Upper lobe of right lung (tissue), 1 donor: ENCODE data around the gene SNED1. TPM values are rescaled to one million over a fixed set of nuclear protein-coding genes. Genes with fewer than 3 reads are reported as not detected.

Source experiments
- ATAC-seq: fragments of 200-7000 bp; cut with Tn5 transposase; one replicate; pipeline ENCODE4 v1.9.1; 2020; ENCODE audit warnings: mild to moderate bottlenecking, moderate library complexity
- DNase-seq: peaks from one replicate; pipeline ENCODE4 v3.0.0-alpha.2; 2020
- H3K27ac ChIP-seq: fragments of 200-600 bp; one replicate; pipeline ENCODE4 v1.8.0; 2022
- H3K27me3 ChIP-seq: fragments of 200-600 bp; one replicate; pipeline ENCODE4 v1.8.0; 2022; ENCODE audit warnings: mild to moderate bottlenecking
- H3K36me3 ChIP-seq: fragments of 200-600 bp; one replicate; pipeline ENCODE4 v1.8.0; 2022
- H3K4me1 ChIP-seq: fragments of 200-600 bp; one replicate; pipeline ENCODE4 v1.8.0; 2022
- H3K4me3 ChIP-seq: fragments of 200-600 bp; one replicate; pipeline ENCODE4 v1.8.0; 2022; ENCODE audit warnings: mild to moderate bottlenecking
- H3K9me3 ChIP-seq: fragments of 200-600 bp; one replicate; pipeline ENCODE4 v1.8.0; 2022
- intact Hi-C: fragments of 100-400 bp; cut with DNase I; formaldehyde crosslinking; loops from one replicate; pipeline ENCODE4 v1.11.0; 2022
- total RNA-seq: library from RNA; stranded (reverse); fragmentation: NEBNext Ultra II Directional; extraction: Animal tissue kit (Norgen Biotek cat#: 25700); gene quantifications from one replicate; pipeline ENCODE4 v1.2.1, GENCODE V29; 2021
- TF ChIP-seq, protein P1 (sequence below): fragments of 200-600 bp; IDR thresholded peaks from one replicate; pipeline ENCODE4 v1.8.0; 2022; ENCODE audit warnings: antibody characterized with exemption
- donor health status: DM: no; HTN: yes; CAD: no; lungs with severe emphysema.

SNED1 gene
- total RNA-seq, 1 donor from 2014 or later: 38.4 TPM

DNA sequence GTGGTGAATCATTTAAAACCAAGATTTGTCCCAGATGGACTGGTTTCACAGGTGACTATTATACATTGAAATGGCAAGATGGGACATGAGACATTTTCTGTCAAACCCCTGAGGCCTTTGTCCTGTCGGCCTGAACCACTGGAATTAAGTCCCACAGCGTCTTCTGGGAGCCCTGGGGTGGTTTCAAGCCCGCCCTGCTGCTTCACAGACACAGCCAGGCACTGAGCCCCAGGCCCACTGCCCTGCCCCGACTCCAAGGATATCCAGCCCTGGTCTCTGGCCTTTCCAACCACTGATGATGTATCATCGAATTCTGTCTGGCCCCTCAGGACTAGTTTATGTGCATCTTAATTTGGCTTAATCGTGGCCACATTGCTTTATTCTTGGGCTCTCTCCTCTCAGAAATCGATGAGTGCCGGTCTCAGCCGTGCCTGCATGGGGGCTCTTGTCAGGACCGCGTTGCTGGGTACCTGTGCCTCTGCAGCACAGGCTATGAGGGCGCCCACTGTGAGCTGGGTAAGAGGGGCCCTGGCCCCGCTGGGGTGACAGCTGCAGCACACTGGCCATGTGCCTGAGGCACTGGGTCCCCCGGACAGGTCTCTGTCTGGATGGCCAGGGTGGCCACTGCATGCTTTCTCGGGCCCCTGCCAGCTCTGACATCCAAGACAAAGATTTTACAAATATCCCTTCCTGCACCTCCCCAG, 64.1 kb downstream of the SNED1 start:
- intact Hi-C loops: no loop called here
- Histone ChIP-seq H3K4me1 (peaks cover 8% of the 10 kb centered on the region), H3K27me3 (no peaks in the 10 kb centered on the region), H3K4me3 (no peak overlapping the region), H3K27ac (no peak overlapping the region), H3K36me3 (peaks cover 4% of the 10 kb centered on the region), H3K9me3 (no peaks in the 10 kb centered on the region)
- TF ChIP-seq, protein P1, sequence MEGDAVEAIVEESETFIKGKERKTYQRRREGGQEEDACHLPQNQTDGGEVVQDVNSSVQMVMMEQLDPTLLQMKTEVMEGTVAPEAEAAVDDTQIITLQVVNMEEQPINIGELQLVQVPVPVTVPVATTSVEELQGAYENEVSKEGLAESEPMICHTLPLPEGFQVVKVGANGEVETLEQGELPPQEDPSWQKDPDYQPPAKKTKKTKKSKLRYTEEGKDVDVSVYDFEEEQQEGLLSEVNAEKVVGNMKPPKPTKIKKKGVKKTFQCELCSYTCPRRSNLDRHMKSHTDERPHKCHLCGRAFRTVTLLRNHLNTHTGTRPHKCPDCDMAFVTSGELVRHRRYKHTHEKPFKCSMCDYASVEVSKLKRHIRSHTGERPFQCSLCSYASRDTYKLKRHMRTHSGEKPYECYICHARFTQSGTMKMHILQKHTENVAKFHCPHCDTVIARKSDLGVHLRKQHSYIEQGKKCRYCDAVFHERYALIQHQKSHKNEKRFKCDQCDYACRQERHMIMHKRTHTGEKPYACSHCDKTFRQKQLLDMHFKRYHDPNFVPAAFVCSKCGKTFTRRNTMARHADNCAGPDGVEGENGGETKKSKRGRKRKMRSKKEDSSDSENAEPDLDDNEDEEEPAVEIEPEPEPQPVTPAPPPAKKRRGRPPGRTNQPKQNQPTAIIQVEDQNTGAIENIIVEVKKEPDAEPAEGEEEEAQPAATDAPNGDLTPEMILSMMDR: no peak
- ATAC-seq (no peak), DNase-seq (peak; percentile 63)

DNA sequence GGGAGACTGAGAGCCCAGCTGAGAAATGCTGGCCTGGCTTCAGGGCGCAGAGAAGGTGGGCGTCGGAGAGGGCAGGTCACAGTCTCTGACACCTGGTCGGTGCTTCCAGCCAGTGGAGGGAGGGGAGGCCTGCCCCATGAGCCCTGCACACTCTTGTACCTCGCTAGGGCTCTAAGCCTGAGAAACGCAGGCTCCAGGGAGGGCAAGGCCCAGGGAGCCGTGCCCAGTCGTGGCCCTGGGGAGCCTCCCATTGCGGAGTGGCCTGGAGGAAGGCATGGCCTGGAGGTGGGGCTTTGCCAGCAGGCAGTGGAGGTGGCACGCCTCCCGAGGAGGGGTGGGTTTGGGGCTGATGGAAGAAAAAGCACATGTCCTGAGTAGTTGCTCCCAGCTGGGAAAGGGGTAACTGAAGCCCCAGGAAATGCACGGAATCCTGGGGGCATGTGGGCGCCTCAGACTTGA, 64.7 kb downstream of the SNED1 start:
- TF ChIP-seq, protein P1: no peak
- no peaks in the 10 kb centered on the region for H3K9me3 ChIP-seq
- no peak overlapping the region for H3K27ac ChIP-seq
- peaks cover 9% of the 10 kb centered on the region for H3K36me3 ChIP-seq
- peak; percentile 78 for DNase-seq
- no peak overlapping the region for H3K4me3 ChIP-seq
- intact Hi-C loops: no loop called here
- peaks cover 8% of the 10 kb centered on the region for H3K4me1 ChIP-seq
- ATAC-seq: peak; percentile 58
- H3K27me3 ChIP-seq: no peaks in the 10 kb centered on the region

DNA sequence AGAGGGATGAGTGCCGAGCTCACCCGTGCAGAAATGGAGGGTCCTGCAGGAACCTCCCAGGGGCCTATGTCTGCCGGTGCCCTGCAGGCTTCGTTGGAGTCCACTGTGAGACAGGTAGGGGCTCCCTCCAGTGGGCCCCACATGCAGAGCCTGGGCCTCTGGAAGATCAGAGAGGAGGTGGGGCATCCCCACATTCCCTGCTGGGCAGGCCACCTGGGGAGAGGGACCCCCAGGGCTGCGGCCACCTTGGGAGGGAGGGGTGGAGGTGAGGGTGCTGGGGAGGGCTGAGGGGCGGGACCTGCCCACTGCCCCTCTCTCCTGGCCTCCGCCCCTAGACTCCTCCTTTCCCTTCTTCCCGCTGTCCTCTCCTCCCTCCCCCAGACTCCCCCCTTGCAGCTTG, 65.2 kb downstream of the SNED1 start:
- no peak overlapping the region for H3K4me3 ChIP-seq
- H3K9me3 ChIP-seq: no peaks in the 10 kb centered on the region
- intact Hi-C loops: no loop called here

DNA sequence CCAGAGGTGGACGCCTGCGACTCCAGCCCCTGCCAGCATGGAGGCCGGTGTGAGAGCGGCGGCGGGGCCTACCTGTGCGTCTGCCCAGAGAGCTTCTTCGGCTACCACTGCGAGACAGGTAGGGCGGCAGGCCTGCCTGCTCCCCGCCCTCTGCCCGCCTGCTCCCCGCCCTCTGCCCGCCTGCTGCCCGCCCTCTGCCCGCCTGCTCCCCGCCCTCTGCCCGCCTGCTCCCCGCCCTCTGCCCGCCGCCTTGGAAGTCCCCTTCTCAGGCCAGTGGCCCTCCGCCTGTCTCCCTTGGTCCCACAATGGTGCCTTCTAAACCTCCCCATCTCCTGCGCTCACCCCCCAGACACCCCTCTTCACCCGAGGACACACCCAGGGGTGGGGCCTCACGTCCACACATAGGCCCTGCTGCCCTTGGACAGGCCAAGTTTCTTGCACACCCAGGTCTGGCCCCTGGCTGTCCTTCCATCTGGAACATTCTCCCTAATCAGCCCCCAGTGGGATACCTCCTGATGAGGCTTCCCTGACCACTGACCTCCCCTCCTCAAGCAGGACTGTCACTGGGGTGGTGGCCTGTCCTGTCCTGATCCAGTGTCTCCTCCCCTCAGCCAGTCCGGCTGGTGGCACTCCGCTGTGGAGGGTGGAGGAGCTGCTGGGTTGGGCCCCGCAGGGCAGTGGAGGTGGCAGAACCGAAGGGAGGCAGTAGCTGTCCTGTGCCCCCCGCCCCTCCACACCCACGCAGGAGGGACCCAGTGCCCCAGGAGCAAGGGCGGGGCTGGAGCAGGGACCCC, 65.8 kb downstream of the SNED1 start:
- Histone ChIP-seq H3K27me3 (no peaks in the 10 kb centered on the region), H3K4me1 (peaks cover 8% of the 10 kb centered on the region), H3K36me3 (peaks cover 17% of the 10 kb centered on the region), H3K9me3 (no peaks in the 10 kb centered on the region), H3K27ac (no peak overlapping the region), H3K4me3 (no peak overlapping the region)
- TF ChIP-seq, protein P1: no peak
- intact Hi-C loops: no loop called here
- DNase-seq (peak; percentile 87), ATAC-seq (peak; percentile 86)

More for the DNA sequence above, 65.2 kb downstream of the SNED1 start:
- peaks cover 11% of the 10 kb centered on the region for H3K36me3 ChIP-seq
- TF ChIP-seq, protein P1: no peak
- H3K27ac ChIP-seq: no peak overlapping the region
- DNase-seq: peak; percentile 67
- H3K4me1 ChIP-seq: peaks cover 8% of the 10 kb centered on the region
- no peaks in the 10 kb centered on the region for H3K27me3 ChIP-seq
- peak; percentile 36 for ATAC-seq

DNA sequence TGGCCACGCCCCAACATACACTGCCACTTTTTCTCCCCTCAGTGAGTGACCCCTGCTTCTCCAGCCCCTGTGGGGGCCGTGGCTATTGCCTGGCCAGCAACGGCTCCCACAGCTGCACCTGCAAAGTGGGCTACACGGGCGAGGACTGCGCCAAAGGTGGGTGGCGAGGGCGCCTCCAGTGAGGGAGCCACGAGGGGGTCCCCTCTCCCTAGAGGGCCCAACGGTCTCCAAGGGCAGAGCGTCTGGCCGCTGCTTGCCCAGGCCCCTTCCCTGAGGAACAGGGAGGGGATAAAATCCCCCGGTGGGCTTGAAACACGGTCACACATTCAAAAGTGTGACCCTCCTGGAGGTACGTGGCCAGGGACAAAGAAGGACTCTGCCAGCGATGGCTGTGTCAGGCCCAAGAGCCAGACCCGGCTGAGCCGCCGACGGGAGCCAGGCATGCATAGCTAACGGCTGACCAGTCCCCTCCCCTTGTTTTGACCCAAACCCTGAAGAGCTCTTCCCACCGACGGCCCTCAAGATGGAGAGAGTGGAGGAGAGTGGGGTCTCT, 66.5 kb downstream of the SNED1 start:
- no peak for DNase-seq

More for the DNA sequence above, 66.5 kb downstream of the SNED1 start:
- Histone ChIP-seq H3K27me3 (no peaks in the 10 kb centered on the region), H3K36me3 (peaks cover 20% of the 10 kb centered on the region), H3K4me1 (peaks cover 8% of the 10 kb centered on the region), H3K9me3 (no peaks in the 10 kb centered on the region), H3K4me3 (no peak overlapping the region), H3K27ac (no peak overlapping the region)
- intact Hi-C loops: no loop called here
- TF ChIP-seq, protein P1: no peak
- ATAC-seq: no peak
